GM19099 (cell line): Measurements from ENCODE around the gene KCNA4.

Source experiments
- POLR2A ChIP-seq: IDR thresholded peaks from 3 replicates; pipeline ENCODE4 v1.6.1; 2011; ENCODE audit warnings: low read depth; ENCODE audit not compliant: insufficient read length; ENCODE audit errors: extremely low read depth

Gene KCNA4

GRCh38 chr11:30006876-30007275 lies 10.0 kb downstream of the KCNA4 start:
- no peak for TF ChIP-seq POLR2A

GRCh38 chr11:30002157-30002785 lies 14.6 kb downstream of the KCNA4 start:
- no peak for TF ChIP-seq POLR2A

GRCh38 chr11:30000986-30001750 lies 15.7 kb downstream of the KCNA4 start:
- TF ChIP-seq POLR2A = no peak

GRCh38 chr11:29996016-29996415 lies 20.8 kb downstream of the KCNA4 start:
- TF ChIP-seq POLR2A = no peak

GRCh38 chr11:29989174-29989970 lies 27.5 kb downstream of the KCNA4 start:
- no peak for TF ChIP-seq POLR2A

- no peak for TF ChIP-seq POLR2A
These were observed 31.6 kb downstream of the KCNA4 start for GRCh38 chr11:29985248-29985647.

GRCh38 chr11:29984544-29984943 lies 32.3 kb downstream of the KCNA4 start:
- TF ChIP-seq POLR2A = no peak

GRCh38 chr11:29978549-29978948 lies 38.3 kb downstream of the KCNA4 start:
- no peak for TF ChIP-seq POLR2A

GRCh38 chr11:29963796-29964195 lies 53.0 kb downstream of the KCNA4 start:
- TF ChIP-seq POLR2A = no peak

GRCh38 chr11:29963036-29963435 lies 53.8 kb downstream of the KCNA4 start:
- TF ChIP-seq POLR2A = no peak

- TF ChIP-seq POLR2A = no peak
These were observed 54.6 kb downstream of the KCNA4 start for GRCh38 chr11:29962243-29962642.
